PC-9 (cell line): Measurements from ENCODE around the gene NEFH. TPM values are rescaled to one million over a fixed set of nuclear protein-coding genes. Genes with fewer than 3 reads are reported as not detected.

Experiments
- BruUV-seq: library from RNA; stranded (reverse); fragments of 400-500 nt; replicated peaks from 2 replicates; lab custom pipeline; 2021; lab: Mats Ljungman, UMichigan
- CTCF ChIA-PET: fragments of 300-600 bp; sonication (Branson Sonifier 250); formaldehyde crosslinking; loops from one replicate; lab custom pipeline; 2022; ENCODE audit warnings: antibody characterized with exemption; lab: Charles Lee
- POLR2A ChIA-PET: fragments of 300-600 bp; sonication (Branson Sonifier 250); formaldehyde crosslinking; loops from one replicate; lab custom pipeline; 2022; ENCODE audit warnings: antibody characterized with exemption; ENCODE audit not compliant: unreplicated experiment; lab: Charles Lee
- DNase-seq, 2 experiments: peaks; one replicate each; pipeline versions ENCODE4 v3.0.0 to v3.0.0-alpha.2; 2015 to 2022; ENCODE audit warnings: mixed read lengths in 1 of 2
- H2AFZ ChIP-seq: fragments of 200-600 bp; sonication (generic); 2 replicates; pipeline ENCODE4 v1.8.1; 2017; ENCODE audit warnings: antibody characterized with exemption
- H3F3A ChIP-seq: fragments of 200-600 bp; sonication (generic); 2 replicates; pipeline ENCODE4 v1.8.1; 2017; ENCODE audit warnings: antibody characterized with exemption, mild to moderate bottlenecking, low read depth; ENCODE audit not compliant: insufficient read depth
- H3K27ac ChIP-seq: fragments of 200-600 bp; sonication (generic); 2 replicates; pipeline ENCODE4 v1.6.1; 2016; ENCODE audit warnings: mixed run types
- H3K27me3 ChIP-seq: fragments of 200-600 bp; sonication (generic); 2 replicates; pipeline ENCODE4 v1.6.1; 2016; ENCODE audit warnings: low read depth, mixed run types; ENCODE audit not compliant: insufficient read depth
- H3K36me3 ChIP-seq: fragments of 200-600 bp; sonication (generic); 2 replicates; pipeline ENCODE4 v1.6.1; 2016; ENCODE audit warnings: low read depth, mixed run types
- H3K4me1 ChIP-seq: fragments of 200-600 bp; sonication (generic); replicated peaks from 2 replicates; pipeline ENCODE4 v1.6.1; 2016; ENCODE audit warnings: mixed run types; ENCODE audit not compliant: insufficient read depth
- H3K4me2 ChIP-seq: fragments of 200-600 bp; sonication (generic); 2 replicates; pipeline ENCODE4 v1.6.1; 2017; ENCODE audit warnings: mixed run types
- H3K4me3 ChIP-seq: fragments of 200-600 bp; sonication (generic); 2 replicates; pipeline ENCODE4 v1.6.1; 2016; ENCODE audit warnings: mixed run types
- H3K79me2 ChIP-seq: fragments of 200-600 bp; sonication (generic); 2 replicates; pipeline ENCODE4 v1.6.1; 2017; ENCODE audit warnings: low read depth, mixed run types
- H3K9me2 ChIP-seq: fragments of 200-600 bp; sonication (generic); 2 replicates; pipeline ENCODE4 v1.8.1; 2017; ENCODE audit warnings: mild to moderate bottlenecking; ENCODE audit not compliant: insufficient read depth
- H3K9me3 ChIP-seq: fragments of 200-600 bp; sonication (generic); 2 replicates; pipeline ENCODE4 v1.8.1; 2016; ENCODE audit warnings: low read depth; ENCODE audit not compliant: insufficient read depth
- H4K20me1 ChIP-seq: fragments of 200-600 bp; sonication (generic); 2 replicates; pipeline ENCODE4 v1.8.1; 2017; ENCODE audit not compliant: insufficient read depth
- CTCF ChIP-seq: fragments of 200-600 bp; sonication (generic); conservative IDR thresholded peaks from 2 replicates; pipeline ENCODE4 v1.6.1; 2017; ENCODE audit warnings: mixed run types, antibody characterized with exemption, mild to moderate bottlenecking, moderate library complexity
- EZH2 ChIP-seq: fragments of 200-600 bp; sonication (generic); IDR thresholded peaks from 2 replicates; pipeline ENCODE4 v1.8.0; 2017; ENCODE audit warnings: antibody characterized with exemption, low read depth
- intact Hi-C: fragments of 100-400 bp; cut with micrococcal nuclease; formaldehyde crosslinking; loops from one replicate; pipeline ENCODE4 v1.10.0; 2022; ENCODE audit not compliant: unreplicated experiment
- total RNA-seq: library from RNA; stranded (reverse); gene quantifications from 2 replicates; pipeline ENCODE4 v1.2.3, GENCODE V29; 2021

Gene NEFH
- total RNA-seq, 1 experiment from 2014 or later: 6.9 TPM

GRCh38 chr22:29517215-29517908 lies 37.3 kb downstream of the NEFH start:
- H3K9me2 ChIP-seq: no peaks in the 10 kb centered on the region
- no peak overlapping the region for H2AFZ ChIP-seq
- no peaks in the 10 kb centered on the region for H3K9me3 ChIP-seq
- H3K4me1 ChIP-seq: no peaks in the 10 kb centered on the region
- intact Hi-C loops: no loop called here
- no peaks in the 10 kb centered on the region for H3F3A ChIP-seq
- ChIA-PET POLR2A (no interaction called here), CTCF (no interaction called here)
- H3K36me3 ChIP-seq: peaks cover 7% of the 10 kb centered on the region
- H3K27ac ChIP-seq: no peak overlapping the region
- no TSS peak for BruUV-seq
- no peaks in the 10 kb centered on the region for H3K27me3 ChIP-seq
- H3K4me3 ChIP-seq: no peak overlapping the region
- H3K79me2 ChIP-seq: no peaks in the 10 kb centered on the region
- no peak overlapping the region for H3K4me2 ChIP-seq
- TF ChIP-seq EZH2 (no peak), CTCF (no peak)
- DNase-seq: no peak
- H4K20me1 ChIP-seq: no peaks in the 10 kb centered on the region

GRCh38 chr22:29518427-29518826 lies 38.4 kb downstream of the NEFH start:
- Histone ChIP-seq H3K9me3 (no peaks in the 10 kb centered on the region), H3K27ac (no peak overlapping the region), H3K9me2 (no peaks in the 10 kb centered on the region), H3K27me3 (no peaks in the 10 kb centered on the region), H3K4me3 (no peak overlapping the region), H3K4me2 (no peak overlapping the region), H3K79me2 (no peaks in the 10 kb centered on the region), H3K36me3 (peaks cover 11% of the 10 kb centered on the region), H3F3A (no peaks in the 10 kb centered on the region), H3K4me1 (no peaks in the 10 kb centered on the region), H2AFZ (no peak overlapping the region), H4K20me1 (no peaks in the 10 kb centered on the region)
- ChIA-PET CTCF (no interaction called here), POLR2A (interaction anchor here (0.6 kb wide), 1 partner anchor 163 kb away, joined by 3 read pairs; no protein-coding TSS in a partner anchor)
- BruUV-seq: no TSS peak
- TF ChIP-seq CTCF: no peak
- TF ChIP-seq EZH2: no peak
- intact Hi-C loops: no loop called here
- no peak for DNase-seq

- H3K9me3 ChIP-seq: no peaks in the 10 kb centered on the region
- ChIA-PET POLR2A (interaction anchor here (0.5 kb wide), 1 partner anchor 741 kb away, joined by 4 read pairs; no protein-coding TSS in a partner anchor), CTCF (no interaction called here)
- intact Hi-C loops: no loop called here
- no peaks in the 10 kb centered on the region for H4K20me1 ChIP-seq
- no peak overlapping the region for H3K4me3 ChIP-seq
- no peak overlapping the region for H3K27ac ChIP-seq
- H3K4me2 ChIP-seq: no peak overlapping the region
- H3K79me2 ChIP-seq: no peaks in the 10 kb centered on the region
- H3K4me1 ChIP-seq: no peaks in the 10 kb centered on the region
- peaks cover 15% of the 10 kb centered on the region for H3K36me3 ChIP-seq
- no peak overlapping the region for H2AFZ ChIP-seq
- TF ChIP-seq EZH2 (no peak), CTCF (no peak)
- no peaks in the 10 kb centered on the region; the same call in 1 of the 2 replicates for H3F3A ChIP-seq
- BruUV-seq: no TSS peak
- H3K9me2 ChIP-seq: no peaks in the 10 kb centered on the region
- no peak for DNase-seq
- no peaks in the 10 kb centered on the region for H3K27me3 ChIP-seq
Observed at GRCh38 chr22:29519996-29520395, 40.0 kb downstream of the NEFH start.
